Stimulated activated naive CD8-positive, alpha-beta T cell treated with anti-CD3 and anti-CD28 coated beads, Interleukin-15, Interleukin-2, amounts not matched to agents 100 U/mL and 50 U/mL, for 24 hours (primary cell): ENCODE results near the gene CLK2.
"Not testable (repeated sequence)": the region's sequence is repeated elsewhere in the genome, so short reads cannot be mapped to it uniquely, and the experiment has no call there.

ENCODE experiments used
- ATAC-seq: fragments of 150-1000 bp; cut with Tn5 transposase; one replicate; pipeline ENCODE4 v1.10.0; 2021
- DNase-seq: peaks from one replicate; pipeline ENCODE4 v3.0.0; 2021

CLK2 gene

DNA sequence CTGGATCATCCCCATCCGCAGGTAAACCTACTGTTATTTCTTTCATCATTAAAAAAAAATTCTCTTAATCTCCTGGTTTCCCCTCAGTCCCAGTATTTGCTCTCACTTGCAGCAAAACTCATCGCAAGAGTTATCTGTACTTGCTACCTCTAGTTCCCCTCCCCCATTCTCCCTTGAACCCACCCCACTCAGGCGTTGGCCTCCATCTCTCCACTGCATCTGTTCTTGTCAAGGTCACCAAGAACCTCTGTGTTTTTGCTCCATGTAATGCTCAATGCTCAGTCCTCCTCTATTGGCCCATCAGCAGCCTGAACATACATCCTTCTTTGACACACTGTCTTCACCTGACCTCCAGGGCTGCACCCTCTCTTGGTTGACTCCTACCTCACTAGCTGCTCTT lies 23.4 kb upstream of the CLK2 start:
- ATAC-seq = no peak
- DNase-seq = no peak

DNA sequence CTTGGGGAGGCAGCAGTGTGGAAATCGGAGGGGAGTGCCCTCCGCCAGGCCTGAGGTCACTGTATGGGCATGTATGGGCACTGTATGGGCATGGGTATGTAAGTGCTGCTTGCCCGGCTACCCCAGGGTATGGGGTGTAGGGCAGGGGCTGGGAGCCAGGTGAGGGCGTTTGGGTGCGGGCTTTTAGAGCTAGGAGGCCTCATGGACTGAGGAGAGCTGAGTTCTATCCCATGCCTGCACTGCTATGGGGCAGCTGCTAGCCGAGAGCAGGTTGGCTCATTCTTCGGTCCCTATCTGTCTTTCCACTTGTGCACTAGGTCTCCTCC lies 22.6 kb upstream of the CLK2 start:
- ATAC-seq = no peak
- DNase-seq = no peak

DNA sequence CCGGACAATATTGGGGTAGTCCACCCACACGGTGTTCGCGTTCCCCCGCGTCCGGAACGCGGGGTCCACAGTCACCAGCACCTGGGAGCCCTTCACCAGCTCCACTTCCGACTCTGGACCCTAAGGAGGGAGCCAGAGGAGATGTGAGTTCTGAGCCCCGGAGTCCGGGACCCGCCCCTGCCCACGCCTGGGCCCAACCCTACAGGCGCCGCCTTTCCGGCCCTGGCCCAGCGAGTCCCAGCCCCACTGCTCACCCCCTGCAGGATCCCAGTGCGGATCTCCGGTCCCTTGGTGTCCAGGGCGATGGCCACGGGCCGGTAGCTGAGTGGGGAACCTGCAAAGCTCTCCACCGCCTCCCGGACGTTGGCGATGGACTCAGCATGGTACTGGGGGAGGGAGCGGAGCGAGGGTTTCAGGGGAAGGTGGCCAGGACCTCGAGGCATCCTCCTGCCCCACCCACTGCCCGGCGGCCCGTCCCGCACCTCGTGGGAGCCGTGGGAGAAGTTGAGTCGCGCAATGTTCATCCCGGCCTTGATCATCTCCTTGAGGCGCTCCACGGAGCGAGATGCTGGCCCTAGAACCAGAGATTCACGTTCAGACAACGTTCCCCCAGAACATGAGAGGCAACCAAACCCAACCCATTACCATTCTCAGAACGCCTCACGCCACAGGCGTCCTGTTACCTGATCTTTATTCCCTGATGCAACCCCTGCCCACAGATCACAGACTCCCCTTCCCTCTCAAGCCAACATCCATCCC lies 22.1 kb upstream of the CLK2 start:
- no peak for DNase-seq
- ATAC-seq = no peak

DNA sequence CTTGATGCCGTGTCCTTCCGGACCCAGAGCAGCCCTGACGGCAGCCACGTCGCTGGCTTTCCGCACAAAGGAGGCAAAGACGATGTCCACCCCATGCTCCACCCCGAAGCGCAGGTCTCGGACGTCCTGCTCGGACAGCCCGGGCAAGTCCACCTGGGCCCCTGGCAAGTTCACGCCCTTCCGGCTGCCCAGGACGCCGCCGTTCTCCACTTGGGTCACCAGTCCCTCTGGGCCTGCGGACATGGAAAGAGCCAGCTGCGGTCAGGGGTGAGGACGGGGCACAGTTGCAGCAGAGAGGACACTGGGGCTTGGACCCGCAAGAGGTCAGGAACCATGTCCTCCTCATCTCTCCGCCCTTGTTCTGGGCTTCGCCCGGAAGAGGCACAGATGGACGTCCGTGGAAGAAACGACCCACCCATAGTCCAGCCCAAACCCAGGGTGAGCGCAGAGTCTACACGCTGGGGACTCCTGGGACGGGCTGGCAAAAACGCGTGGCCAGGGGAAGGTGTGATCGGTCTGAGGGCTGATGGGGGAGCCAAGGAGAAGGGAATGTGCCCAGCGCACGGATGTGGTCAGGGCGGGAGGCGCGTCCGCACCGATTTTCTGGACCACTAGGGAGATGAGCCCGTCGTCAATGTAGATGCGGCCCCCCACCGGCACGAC lies 21.3 kb upstream of the CLK2 start:
- DNase-seq = no peak
- no peak for ATAC-seq

DNA sequence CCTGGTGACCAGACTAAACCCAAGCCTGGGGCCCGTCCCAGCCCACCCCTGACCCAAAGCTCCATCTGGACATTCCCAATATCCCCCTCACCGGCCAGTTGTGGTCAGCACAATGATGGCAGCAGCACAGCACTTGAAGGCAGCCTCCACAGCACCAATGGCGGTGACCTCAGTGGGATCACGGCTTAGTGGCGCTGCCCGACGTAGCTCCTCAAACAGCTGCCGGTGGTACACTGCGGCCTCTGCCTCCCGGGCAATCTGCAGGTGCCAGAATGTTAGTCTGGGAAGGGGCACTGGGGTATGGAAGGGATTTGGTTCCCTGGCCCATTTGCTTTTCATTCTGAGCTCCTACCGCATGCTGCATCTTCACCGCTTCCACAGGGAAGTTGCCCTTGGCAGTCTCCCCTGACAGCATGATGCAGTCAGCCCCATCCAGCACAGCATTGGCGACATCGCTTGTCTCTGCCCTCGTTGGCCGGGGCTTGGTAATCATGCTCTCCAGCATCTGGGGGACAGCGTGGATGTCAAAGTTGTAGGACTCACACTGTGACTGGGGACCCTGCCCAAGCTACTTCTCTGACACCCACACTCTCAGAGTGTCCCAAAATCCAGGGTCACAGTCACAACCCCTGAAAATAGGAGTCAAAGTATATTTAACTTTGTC lies 19.9 kb upstream of the CLK2 start:
- DNase-seq = no peak
- no peak for ATAC-seq

DNA sequence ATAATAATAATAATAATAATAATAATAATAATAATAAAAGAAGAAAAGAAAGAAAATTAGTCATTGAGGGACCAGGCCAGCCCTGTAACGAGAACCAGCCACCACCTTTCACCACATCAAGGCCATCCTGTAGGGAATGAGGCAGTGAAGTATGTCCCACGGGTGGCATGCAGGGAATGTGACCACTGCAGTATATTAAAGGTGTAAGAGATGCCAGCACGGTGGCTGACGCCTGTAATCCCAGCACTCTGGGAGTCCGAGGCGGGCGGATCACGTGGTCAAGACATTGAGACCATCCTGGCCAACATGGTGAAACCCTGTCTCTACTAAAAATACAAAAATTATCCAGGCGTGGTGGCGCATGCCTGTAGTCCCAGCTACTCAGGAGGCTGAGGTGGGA lies 17.7 kb upstream of the CLK2 start:
- not testable (repeated sequence) for ATAC-seq, DNase-seq

DNA sequence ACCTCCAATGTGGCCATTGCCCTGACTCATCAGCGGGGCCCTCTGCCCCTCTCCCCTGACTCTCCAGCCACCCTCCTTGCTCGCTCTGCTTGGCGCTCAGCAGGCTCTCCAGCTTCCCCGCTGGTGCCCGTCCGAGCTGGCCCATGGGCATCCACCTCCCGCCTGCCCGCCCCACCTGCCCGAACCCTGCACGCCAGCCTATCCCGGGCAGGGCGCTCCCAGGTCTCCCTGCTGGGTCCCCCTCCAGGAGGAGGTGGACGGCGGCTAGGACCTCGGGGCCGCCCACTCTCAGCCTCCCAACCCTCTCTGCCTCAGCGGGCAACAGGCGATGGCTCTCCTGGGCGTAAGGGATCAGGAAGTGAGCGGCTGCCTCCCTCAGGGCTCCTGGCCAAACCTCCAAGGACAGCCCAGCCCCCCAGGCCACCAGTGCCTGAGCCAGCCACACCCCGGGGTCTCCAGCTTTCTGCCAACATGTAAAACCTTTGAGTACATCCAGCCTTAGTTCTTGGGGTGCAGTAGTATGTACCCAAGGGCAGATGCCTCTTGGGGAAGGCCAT lies 14.8 kb upstream of the CLK2 start:
- DNase-seq = no peak
- ATAC-seq = no peak

DNA sequence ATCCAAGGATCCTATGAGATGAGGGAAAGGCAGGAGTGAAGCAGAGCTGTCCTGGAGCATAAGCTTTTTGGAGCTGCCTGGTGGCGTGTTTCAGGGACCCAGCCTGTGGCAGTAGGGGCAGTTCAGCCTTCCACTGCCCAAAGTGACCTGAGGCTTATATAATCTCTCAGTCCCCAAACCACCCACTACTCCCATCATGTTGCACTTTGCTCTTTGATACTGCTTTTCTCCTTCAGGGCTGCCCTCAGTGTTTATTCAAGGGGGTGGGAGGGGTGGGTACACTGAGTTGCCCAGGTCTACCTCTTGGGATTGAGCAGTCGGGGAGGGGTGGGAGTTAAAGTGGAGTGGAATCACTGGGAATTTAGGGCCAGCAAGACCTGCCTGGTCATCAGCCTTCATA lies 13.2 kb upstream of the CLK2 start:
- ATAC-seq = no peak
- DNase-seq = no peak

DNA sequence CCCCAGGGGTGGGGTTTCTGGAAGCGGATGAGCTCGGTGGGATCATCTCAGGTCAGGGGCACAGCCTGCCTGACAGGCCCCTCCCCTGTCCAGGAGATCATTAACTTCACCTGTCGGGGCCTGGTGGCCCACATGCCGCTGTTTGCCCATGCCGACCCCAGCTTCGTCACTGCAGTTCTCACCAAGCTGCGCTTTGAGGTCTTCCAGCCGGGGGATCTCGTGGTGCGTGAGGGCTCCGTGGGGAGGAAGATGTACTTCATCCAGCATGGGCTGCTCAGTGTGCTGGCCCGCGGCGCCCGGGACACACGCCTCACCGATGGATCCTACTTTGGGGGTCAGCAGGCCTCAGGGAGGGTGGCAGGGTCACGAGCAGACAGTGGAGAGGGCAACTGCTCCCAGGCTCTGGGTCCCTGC lies 12.3 kb upstream of the CLK2 start:
- DNase-seq = no peak
- no peak for ATAC-seq

DNA sequence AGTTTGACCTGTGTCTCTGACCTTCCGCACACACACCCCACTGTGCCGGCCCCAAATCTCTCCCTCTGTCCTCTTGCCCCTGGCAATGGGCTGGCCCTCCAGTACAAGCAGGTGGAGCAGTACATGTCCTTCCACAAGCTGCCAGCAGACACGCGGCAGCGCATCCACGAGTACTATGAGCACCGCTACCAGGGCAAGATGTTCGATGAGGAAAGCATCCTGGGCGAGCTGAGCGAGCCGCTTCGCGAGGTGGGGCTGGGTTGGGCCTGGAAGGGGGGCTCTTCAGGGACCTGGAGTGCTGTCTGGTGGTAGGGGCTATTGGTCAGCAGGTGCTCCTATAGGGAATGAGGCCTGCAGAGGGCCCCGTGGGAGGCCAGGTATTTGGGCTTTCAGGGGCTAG lies 11.8 kb upstream of the CLK2 start:
- DNase-seq (no peak), ATAC-seq (no peak)

DNA sequence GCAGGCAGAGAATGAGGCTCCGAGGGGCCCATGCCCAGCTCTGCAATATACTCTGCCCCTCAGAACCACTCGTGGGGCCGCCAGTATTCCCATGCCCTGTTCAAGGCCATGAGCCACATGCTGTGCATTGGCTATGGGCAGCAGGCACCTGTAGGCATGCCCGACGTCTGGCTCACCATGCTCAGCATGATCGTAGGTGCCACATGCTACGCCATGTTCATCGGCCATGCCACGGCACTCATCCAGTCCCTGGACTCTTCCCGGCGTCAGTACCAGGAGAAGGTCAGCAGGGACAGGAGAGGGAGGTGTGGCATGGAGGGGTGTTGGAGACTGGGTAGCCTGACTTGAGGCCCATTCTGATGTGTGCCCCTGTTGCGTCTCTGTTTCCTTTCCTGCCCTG lies 11.2 kb upstream of the CLK2 start:
- DNase-seq = no peak
- ATAC-seq = no peak

DNA sequence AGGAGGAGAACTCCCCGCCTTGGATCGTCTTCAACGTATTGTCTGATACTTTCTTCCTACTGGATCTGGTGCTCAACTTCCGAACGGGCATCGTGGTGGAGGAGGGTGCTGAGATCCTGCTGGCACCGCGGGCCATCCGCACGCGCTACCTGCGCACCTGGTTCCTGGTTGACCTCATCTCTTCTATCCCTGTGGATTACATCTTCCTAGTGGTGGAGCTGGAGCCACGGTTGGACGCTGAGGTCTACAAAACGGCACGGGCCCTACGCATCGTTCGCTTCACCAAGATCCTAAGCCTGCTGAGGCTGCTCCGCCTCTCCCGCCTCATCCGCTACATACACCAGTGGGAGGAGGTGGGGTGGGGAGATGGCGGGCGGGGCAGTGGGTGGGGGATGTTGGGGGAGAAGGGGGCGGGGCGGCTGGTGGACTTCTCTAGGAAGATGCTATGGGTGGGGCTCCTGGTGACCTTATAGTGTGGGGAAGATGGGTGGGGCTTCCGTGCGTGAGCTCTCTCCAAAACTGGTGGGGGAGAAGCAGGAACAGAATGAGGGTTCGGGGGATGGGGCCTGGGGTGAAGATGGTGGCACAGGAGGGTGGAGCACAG lies 9.3 kb upstream of the CLK2 start:
- no peak for ATAC-seq
- DNase-seq = no peak

DNA sequence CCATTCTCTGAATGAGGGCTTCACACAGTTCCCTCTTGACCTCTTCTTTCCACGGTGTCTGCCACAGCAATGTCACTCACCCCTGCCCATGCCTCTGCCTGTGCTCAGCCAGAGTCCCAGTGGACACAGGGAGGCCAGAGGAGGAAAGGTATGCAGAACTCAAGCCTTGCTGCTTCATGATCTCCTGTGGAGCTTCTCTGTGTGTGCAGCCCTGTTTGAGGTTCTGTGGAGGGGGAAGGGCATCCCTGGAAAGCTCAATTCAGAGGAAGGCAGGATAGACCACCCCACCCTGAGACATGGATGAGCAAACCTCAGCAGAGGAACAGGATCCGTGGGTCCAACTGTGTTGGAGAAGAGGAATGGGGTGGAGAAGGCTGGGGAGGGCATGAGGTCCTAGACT lies 6.0 kb upstream of the CLK2 start:
- ATAC-seq = no peak

DNA sequence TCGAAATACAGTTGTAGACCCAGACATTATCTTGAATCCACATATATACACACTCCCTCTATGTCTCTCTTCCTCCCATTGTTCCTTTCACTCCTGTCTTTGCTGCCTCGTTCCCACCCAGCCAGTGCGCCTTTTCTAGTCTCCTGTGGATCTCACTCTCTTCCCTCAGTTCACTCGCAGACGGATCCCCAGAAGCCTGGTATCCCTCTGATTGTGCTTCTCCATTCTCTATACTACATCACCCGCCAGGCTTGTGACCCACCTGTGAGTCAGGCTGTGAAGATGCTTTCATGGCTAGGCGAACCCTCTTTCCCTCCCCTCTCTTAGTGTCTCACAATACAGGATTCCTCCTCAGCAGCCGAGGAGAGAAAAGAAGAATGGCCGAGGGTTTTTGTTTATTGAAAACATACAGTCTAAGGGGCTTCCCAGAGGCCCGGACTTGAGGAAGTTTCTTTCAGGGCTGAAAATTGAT lies 5.4 kb upstream of the CLK2 start:
- ATAC-seq (no peak), DNase-seq (no peak)

More for the DNA sequence above, 6.0 kb upstream of the CLK2 start:
- no peak for DNase-seq

DNA sequence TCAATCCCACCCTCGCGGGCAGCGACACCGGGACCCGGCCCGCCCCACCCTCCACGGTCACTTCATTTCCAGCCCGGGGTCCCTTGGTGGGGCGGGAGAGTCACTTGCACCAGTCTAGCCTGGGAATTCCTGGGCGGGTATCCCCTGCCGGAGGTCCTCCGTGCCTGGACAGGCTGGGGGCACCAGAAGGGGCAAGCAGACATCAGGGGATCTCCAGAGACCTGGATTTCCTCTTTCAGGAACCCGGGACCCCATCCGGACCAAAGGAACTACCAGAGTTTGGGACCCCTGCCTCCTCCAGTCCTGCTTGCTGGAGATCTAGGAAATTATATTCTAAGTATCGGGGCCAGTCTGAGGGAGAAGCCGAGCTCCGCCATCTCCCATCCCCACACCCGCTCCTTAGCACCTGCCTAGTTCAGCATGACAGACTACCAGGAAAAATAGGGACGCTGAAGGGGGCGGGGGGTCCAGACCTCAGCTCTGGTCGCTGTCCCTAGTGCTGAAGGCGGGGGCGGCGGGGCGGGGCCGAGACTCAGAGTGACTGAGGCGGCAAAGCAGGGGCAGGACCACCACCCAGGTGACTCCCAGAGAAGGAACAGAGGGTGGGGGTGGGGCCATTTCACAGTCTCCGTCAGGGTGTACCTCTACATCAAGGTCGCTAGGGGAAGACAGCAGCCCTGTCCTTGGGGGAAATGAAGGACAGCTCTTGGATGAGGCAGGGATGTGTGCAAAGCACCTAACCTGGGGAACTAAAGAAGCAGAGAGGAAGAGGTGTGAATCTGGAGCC lies 4.8 kb upstream of the CLK2 start:
- ATAC-seq (peak; percentile 26), DNase-seq (peak; percentile 84)

DNA sequence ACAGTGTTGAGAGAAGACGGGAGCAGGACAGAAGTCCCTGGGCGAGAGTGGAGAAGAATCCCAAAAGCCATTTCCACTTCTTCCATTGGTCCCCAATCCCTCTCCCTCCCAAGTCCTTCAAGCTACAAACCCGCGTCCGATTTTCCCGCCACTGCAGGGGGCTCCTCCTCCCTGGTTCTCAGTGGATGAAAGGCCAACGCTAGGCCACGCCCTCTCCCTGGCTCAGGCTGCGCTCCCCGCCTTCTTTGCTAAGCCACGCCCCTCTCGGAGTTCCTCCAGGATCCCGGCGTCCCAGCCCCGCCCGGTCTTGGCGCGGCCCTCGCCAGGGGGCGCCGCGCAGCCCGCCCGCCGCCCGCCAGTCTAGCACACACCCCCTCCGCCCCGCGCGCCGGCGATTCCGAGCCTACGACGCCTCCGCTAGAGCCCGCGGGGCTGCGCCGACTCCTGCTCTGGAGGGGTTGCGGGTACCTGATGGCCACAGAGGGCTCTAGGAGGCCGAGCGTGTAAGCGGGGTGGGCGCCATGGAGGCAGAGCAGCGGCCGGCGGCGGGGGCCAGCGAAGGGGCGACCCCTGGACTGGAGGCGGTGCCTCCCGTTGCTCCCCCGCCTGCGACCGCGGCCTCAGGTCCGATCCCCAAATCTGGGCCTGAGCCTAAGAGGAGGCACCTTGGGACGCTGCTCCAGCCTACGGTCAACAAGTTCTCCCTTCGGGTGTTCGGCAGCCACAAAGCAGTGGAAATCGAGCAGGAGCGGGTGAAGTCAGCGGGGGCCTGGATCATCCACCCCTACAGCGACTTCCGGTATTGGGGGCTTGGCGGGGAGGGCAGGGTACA lies 4.0 kb upstream of the CLK2 start, which contains the start of gene HCN3:
Gene HCN3 (plus strand): TSS at position 394 of the 832 bp plus-strand sequence. CDS start 128 bp downstream, at position 522.
- ATAC-seq (peak; percentile 76), DNase-seq (peak; percentile 98)

DNA sequence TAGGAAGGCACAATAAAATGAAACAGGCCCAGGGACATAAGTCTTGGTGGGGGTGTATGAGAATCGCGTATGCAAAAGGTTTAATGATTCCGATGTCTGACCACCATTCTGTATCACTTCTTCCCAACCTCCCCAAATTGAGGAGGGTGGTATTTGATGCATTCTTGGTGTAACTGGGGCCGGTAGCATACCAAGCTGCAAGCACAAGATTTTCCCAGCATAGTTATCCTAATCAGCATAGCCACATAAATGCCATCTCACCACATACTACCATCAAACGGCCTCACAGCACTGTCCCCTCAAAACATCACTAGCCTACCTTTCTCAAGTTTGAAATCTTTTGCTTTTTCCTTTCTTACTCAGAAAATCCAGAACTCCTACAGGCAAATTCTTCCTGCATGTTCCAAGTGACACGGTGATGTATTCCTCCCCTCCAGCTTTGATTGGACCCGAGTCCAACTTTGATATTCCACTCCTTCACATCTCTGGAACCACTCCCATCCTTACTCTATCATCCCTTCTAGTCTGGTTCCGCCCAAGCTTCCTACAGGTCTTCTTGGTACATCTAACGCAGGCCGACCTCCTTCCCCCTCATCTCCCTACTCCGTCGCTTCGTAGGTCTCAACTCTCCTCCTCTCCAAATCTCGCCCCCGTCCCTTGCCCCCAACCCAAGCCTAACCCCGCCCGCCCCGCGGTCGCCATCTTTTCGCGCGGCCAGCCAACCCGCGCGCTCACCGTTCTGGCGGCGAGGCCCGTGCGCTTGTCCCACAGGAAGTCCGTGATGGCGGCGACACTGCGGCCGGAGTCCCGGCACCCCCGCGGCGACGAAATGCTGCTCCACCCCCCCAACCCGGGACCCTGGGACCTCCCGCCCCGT lies 600 bp downstream of the CLK2 start:
- ATAC-seq = peak; percentile 41
- DNase-seq = no peak

DNA sequence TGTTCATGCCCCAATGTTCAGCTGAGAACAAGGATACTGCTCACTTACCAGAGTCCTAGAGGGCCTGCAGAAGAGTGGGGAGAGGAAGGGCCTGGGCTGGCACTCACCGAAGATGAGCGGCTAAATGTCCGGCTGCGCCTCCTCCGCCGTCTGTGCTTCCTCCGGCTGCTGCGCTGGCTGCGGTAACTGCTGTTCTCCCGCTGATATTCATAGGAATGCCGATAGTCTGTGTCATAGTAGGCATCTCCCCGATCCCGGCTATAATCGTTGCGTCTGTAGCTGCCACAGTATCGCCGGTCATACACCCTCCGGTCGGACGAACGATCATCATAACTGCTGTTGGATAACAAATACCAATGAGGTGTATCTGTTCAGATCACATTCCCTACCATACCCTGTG lies 3.9 kb downstream of the CLK2 start:
- DNase-seq (no peak), ATAC-seq (no peak)

DNA sequence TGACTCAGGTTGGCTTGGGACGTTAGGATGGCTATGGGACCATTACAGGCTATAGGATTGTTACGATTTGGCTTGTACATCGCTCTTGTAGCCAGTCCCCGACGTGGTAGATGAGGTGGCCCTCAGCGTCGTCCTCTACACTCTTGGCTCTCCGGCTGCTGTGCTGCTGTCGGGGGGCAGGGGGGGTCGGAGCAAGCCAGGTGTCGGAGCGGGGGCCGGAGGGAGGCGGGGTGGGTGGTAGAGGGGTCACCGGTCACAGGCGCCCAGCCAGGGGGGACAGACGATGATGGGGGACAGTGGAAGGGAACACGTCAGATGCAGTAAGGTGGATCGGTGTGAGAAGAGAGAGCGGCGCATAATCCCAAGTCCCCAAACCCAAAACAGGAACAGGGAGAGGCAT lies 4.7 kb downstream of the CLK2 start:
- no peak for ATAC-seq
- no peak for DNase-seq

DNA sequence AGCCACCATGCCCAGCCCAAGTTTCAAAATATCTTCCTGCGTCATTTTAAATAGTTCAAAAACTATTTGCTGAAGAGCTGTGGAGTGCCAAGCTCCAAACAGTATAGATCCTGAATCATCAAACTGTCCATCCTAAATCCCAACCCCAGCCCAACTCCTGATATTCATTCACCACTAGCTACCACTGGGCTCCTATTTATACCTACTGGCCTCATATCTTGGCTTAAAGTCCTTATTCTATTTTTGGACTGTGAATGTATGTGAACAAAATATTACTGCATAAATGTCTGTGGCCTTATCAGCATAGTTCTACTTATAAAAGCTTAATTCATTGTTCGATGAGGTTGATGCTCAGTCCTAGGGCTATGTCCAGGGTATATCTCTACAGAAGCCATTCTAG lies 5.9 kb downstream of the CLK2 start:
- DNase-seq (no peak), ATAC-seq (no peak)
